Type B pancreatic cell (in vitro differentiated cells): ENCODE results near the gene ELAC2. TPM values are rescaled to one million over a fixed set of nuclear protein-coding genes. Genes with fewer than 3 reads are reported as not detected.

Source experiments
- DNase-seq: peaks from one replicate; pipeline ENCODE4 v3.0.0; 2021; ENCODE audit warnings: mixed read lengths; ENCODE audit not compliant: unreplicated experiment; ENCODE audit errors: extremely low spot score
- H3K27ac Mint-ChIP-seq: 2 replicates; pipeline ENCODE4 v1.8.0; 2021; ENCODE audit warnings: mild to moderate bottlenecking, mixed read lengths
- H3K27me3 Mint-ChIP-seq: 2 replicates; pipeline ENCODE4 v1.8.0; 2021; ENCODE audit warnings: mixed read lengths
- H3K36me3 Mint-ChIP-seq: 2 replicates; pipeline ENCODE4 v1.8.0; 2021; ENCODE audit warnings: mixed read lengths
- H3K4me1 Mint-ChIP-seq: one replicate; pipeline ENCODE4 v1.8.0; 2021; ENCODE audit warnings: mixed read lengths; ENCODE audit not compliant: unreplicated experiment
- H3K4me3 Mint-ChIP-seq: 2 replicates; pipeline ENCODE4 v1.8.0; 2021; ENCODE audit warnings: mild to moderate bottlenecking, mixed read lengths
- H3K9me3 Mint-ChIP-seq: 2 replicates; pipeline ENCODE4 v1.8.0; 2021; ENCODE audit warnings: mixed read lengths
- CTCF ChIP-seq: fragments of 200-600 bp; sonication (generic); conservative IDR thresholded peaks from 2 replicates; pipeline ENCODE4 v1.5.0; 2021; ENCODE audit warnings: antibody characterized with exemption, mild to moderate bottlenecking
- total RNA-seq: library from RNA; stranded (reverse); gene quantifications from 2 replicates; pipeline ENCODE4 v1.2.1, GENCODE V29; 2021; ENCODE audit warnings: low replicate concordance

The ELAC2 gene
- total RNA-seq, 1 donor from 2014 or later = 55.8 TPM

- H3K36me3 Mint-ChIP-seq = peaks cover 25% of the 10 kb centered on the region
- H3K4me3 Mint-ChIP-seq = no peak overlapping the region
- H3K4me1 Mint-ChIP-seq = no peaks in the 10 kb centered on the region
- TF ChIP-seq CTCF = no peak
- no peak for DNase-seq
- no peaks in the 10 kb centered on the region for H3K27me3 Mint-ChIP-seq
- H3K9me3 Mint-ChIP-seq = no peaks in the 10 kb centered on the region
- H3K27ac Mint-ChIP-seq = no peak overlapping the region
Observed at GRCh38 chr17:12995106-12995895, 22.5 kb downstream of the ELAC2 start.

GRCh38 chr17:12994341-12995074, 23.3 kb downstream of the ELAC2 start:
- no peaks in the 10 kb centered on the region for H3K9me3 Mint-ChIP-seq
- no peaks in the 10 kb centered on the region for H3K4me1 Mint-ChIP-seq
- no peak for DNase-seq
- H3K4me3 Mint-ChIP-seq = no peak overlapping the region
- no peak overlapping the region for H3K27ac Mint-ChIP-seq
- peaks cover 31% of the 10 kb centered on the region for H3K36me3 Mint-ChIP-seq
- no peak for TF ChIP-seq CTCF
- no peaks in the 10 kb centered on the region for H3K27me3 Mint-ChIP-seq

- Mint-ChIP-seq H3K36me3 (peaks cover 30% of the 10 kb centered on the region), H3K9me3 (no peaks in the 10 kb centered on the region), H3K27ac (no peak overlapping the region), H3K27me3 (no peaks in the 10 kb centered on the region), H3K4me1 (no peaks in the 10 kb centered on the region), H3K4me3 (no peak overlapping the region)
- no peak for DNase-seq
- no peak for TF ChIP-seq CTCF
Observed at GRCh38 chr17:12993631-12994030, 24.2 kb downstream of the ELAC2 start.

GRCh38 chr17:12992676-12993075, 25.2 kb downstream of the ELAC2 start:
- Mint-ChIP-seq H3K4me3 (no peak overlapping the region), H3K36me3 (peaks cover 28% of the 10 kb centered on the region), H3K27me3 (no peaks in the 10 kb centered on the region), H3K27ac (no peak overlapping the region), H3K9me3 (no peaks in the 10 kb centered on the region), H3K4me1 (peaks cover 2% of the 10 kb centered on the region)
- DNase-seq = no peak
- TF ChIP-seq CTCF = no peak

GRCh38 chr17:12990926-12991325, 26.9 kb downstream of the ELAC2 start:
- Mint-ChIP-seq H3K4me3 (no peak overlapping the region), H3K27me3 (no peaks in the 10 kb centered on the region), H3K27ac (no peak overlapping the region), H3K4me1 (peaks cover 12% of the 10 kb centered on the region), H3K9me3 (no peaks in the 10 kb centered on the region), H3K36me3 (peaks cover 25% of the 10 kb centered on the region)
- TF ChIP-seq CTCF = no peak
- no peak for DNase-seq
